Naive thymus-derived CD4-positive, alpha-beta T cell (primary cell): ENCODE results near the gene CYB5RL. TPM values are rescaled to one million over a fixed set of nuclear protein-coding genes. Genes with fewer than 3 reads are reported as not detected.

Experiments used
- ATAC-seq: fragments of 150-1000 bp; cut with Tn5 transposase; 2 replicates; pipeline ENCODE4 v1.10.0; 2021; ENCODE audit warnings: mild to moderate bottlenecking, moderate library complexity
- CTCF ChIA-PET: fragments of 350-600 bp; sonication (Branson Sonifier 250); formaldehyde crosslinking; loops from one replicate; lab custom pipeline; 2021; ENCODE audit warnings: antibody characterized with exemption; lab: Charles Lee
- POLR2A ChIA-PET: fragments of 350-600 bp; sonication (Branson Sonifier 250); formaldehyde crosslinking; loops from one replicate; lab custom pipeline; 2021; ENCODE audit warnings: antibody characterized with exemption, inconsistent platforms; lab: Charles Lee
- DNase-seq, 9 donors: peaks; one replicate each; pipeline versions ENCODE4 v3.0.0 to v3.0.0-alpha.2; 2020 to 2022; ENCODE audit warnings: mixed read lengths in 1 of 9
- H3K27ac ChIP-seq: one replicate; pipeline ENCODE4 v1.7.0; 2013; ENCODE audit warnings: mild to moderate bottlenecking, low read depth, low read length, moderate library complexity
- H3K27me3 ChIP-seq, 2 donors: one replicate each; pipeline ENCODE4 v1.7.0; 2013; ENCODE audit warnings: low read length in 2 of 2, mild to moderate bottlenecking in 2 of 2, moderate library complexity in 2 of 2; ENCODE audit not compliant: control insufficient read depth in 2 of 2, insufficient read depth in 2 of 2
- H3K36me3 ChIP-seq, 3 experiments: 1 replicate in 2 of 3; 2 replicates in 1 of 3; pipeline ENCODE4 v1.7.0; 2013; ENCODE audit warnings: low read length in 3 of 3, mild to moderate bottlenecking in 3 of 3, moderate library complexity in 1 of 3; ENCODE audit not compliant: insufficient read depth in 3 of 3, control insufficient read depth in 2 of 3
- H3K4me1 ChIP-seq, 2 donors: one replicate each; pipeline ENCODE4 v1.7.0; 2013; ENCODE audit warnings: low read length in 2 of 2, mild to moderate bottlenecking in 2 of 2, moderate library complexity in 1 of 2; ENCODE audit not compliant: control insufficient read depth in 2 of 2, insufficient read depth in 2 of 2
- H3K4me3 ChIP-seq: 2 replicates; pipeline ENCODE4 v1.7.0; 2013; ENCODE audit warnings: mild to moderate bottlenecking, low read length
- H3K9me3 ChIP-seq, 3 experiments: 1 replicate in 2 of 3; 2 replicates in 1 of 3; pipeline ENCODE4 v1.7.0; 2013; ENCODE audit warnings: low read length in 3 of 3; ENCODE audit not compliant: control insufficient read depth in 2 of 3
- H3K27ac Mint-ChIP-seq, 9 donors: one replicate each; pipeline ENCODE4 v1.8.0; 2020 to 2022; ENCODE audit warnings: mixed read lengths in 9 of 9, mild to moderate bottlenecking in 8 of 9, moderate library complexity in 5 of 9, inconsistent platforms in 2 of 9
- H3K27me3 Mint-ChIP-seq, 5 donors: one replicate each; pipeline ENCODE4 v1.8.0; 2021 to 2022; ENCODE audit warnings: mixed read lengths in 5 of 5, mild to moderate bottlenecking in 1 of 5
- H3K36me3 Mint-ChIP-seq, 5 donors: one replicate each; pipeline ENCODE4 v1.8.0; 2020 to 2022; ENCODE audit warnings: mixed read lengths in 5 of 5, mild to moderate bottlenecking in 3 of 5, inconsistent platforms in 1 of 5
- H3K4me1 Mint-ChIP-seq, 7 donors: one replicate each; pipeline ENCODE4 v1.8.0; 2020 to 2022; ENCODE audit warnings: mixed read lengths in 7 of 7, mild to moderate bottlenecking in 3 of 7, inconsistent platforms in 1 of 7
- H3K4me3 Mint-ChIP-seq, 10 donors: one replicate each; pipeline ENCODE4 v1.8.0; 2020 to 2022; ENCODE audit warnings: mild to moderate bottlenecking in 10 of 10, mixed read lengths in 10 of 10, moderate library complexity in 6 of 10, inconsistent platforms in 2 of 10
- H3K9me3 Mint-ChIP-seq, 11 donors: one replicate each; pipeline ENCODE4 v1.8.0; 2020 to 2022; ENCODE audit warnings: mixed read lengths in 11 of 11, mild to moderate bottlenecking in 4 of 11, inconsistent platforms in 1 of 11, moderate library complexity in 1 of 11
- intact Hi-C, 2 donors: fragments of 100-400 bp; cut with micrococcal nuclease; formaldehyde crosslinking; loops; one replicate each; pipeline ENCODE4 v1.15.1; 2023
- polyA plus RNA-seq, 2 donors: library from polyadenylated mRNA; unstranded; fragments of 300-500 nt; fragmentation: Illumina TruSeq; gene quantifications; one replicate each; pipeline ENCODE4 v1.2.3, GENCODE V29; 2021
- total RNA-seq, 6 experiments: library from RNA in 5 of 6; stranded (reverse) in 5 of 6; gene quantifications; 1 replicate in 5 of 6; 2 replicates in 1 of 6; pipeline ENCODE4 v1.2.3 and lab custom pipeline; 2021 to 2026

Gene CYB5RL
- total and polyA plus RNA-seq, 7 experiments from 2014 or later, result 3.4 to 13.5 (median 7.0) TPM

DNA sequence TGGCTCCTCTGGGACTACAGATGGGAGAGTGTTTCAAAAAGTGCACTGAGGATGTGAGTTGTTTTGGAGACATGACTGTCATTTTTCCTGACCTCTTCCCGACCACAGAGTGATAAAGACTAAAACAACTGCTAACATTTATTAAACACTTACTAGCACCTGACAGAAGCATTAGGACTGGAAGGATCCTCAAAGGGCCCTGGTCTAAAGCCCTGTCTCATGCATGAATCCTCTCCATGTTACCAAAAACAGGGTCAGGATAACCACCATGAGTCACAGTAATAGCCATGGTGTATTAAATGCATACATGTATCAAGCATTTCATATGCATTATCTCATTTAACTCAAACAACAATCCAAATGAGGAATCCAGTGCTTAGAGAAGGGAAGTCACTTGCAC is 11.5 kb downstream of the CYB5RL start:
- ATAC-seq (no peak), DNase-seq (no peak)
- Mint-ChIP-seq H3K36me3 (peaks cover 5 to 52% (median 24%) of the 10 kb centered on the region in 5 donors), H3K4me1 (peaks cover 0 to 1% (median 0%) of the 10 kb centered on the region in 7 donors), H3K27ac (peak overlapping the region in 1 of 9 donors; percentile 17), H3K4me3 (no peak overlapping the region), H3K27me3 (no peaks in the 10 kb centered on the region), H3K9me3 (peaks cover 0 to 4% (median 0%) of the 10 kb centered on the region in 11 donors)
- Histone ChIP-seq H3K27ac (no peak overlapping the region), H3K9me3 (no peaks in the 10 kb centered on the region), H3K4me1 (no peaks in the 10 kb centered on the region), H3K36me3 (peaks cover 0 to 48% (median 0%) of the 10 kb centered on the region in 3 experiments), H3K27me3 (no peaks in the 10 kb centered on the region), H3K4me3 (no peak overlapping the region)
- ChIA-PET POLR2A (no interaction called here), CTCF (no interaction called here)
- intact Hi-C loops, result no loop called here

- H3K4me1 ChIP-seq, result no peaks in the 10 kb centered on the region
- intact Hi-C loops, result no loop called here
- H3K4me3 ChIP-seq, result no peak overlapping the region
- CTCF ChIA-PET, result no interaction called here
- peaks cover 5 to 55% (median 17%) of the 10 kb centered on the region in 5 donors for H3K36me3 Mint-ChIP-seq
- H3K9me3 Mint-ChIP-seq, result peaks cover 0 to 4% (median 0%) of the 10 kb centered on the region in 11 donors
- H3K4me3 Mint-ChIP-seq, result no peak overlapping the region
- POLR2A ChIA-PET, result no interaction called here
- no peaks in the 10 kb centered on the region for H3K9me3 ChIP-seq
- H3K36me3 ChIP-seq, result peaks cover 0 to 45% (median 0%) of the 10 kb centered on the region in 3 experiments
- H3K27ac ChIP-seq, result no peak overlapping the region
- no peak for ATAC-seq
- DNase-seq, result no peak
- no peaks in the 10 kb centered on the region for H3K27me3 ChIP-seq
- no peaks in the 10 kb centered on the region for H3K27me3 Mint-ChIP-seq
- no peaks in the 10 kb centered on the region for H3K4me1 Mint-ChIP-seq
- peak overlapping the region in 1 of 9 donors; percentile 14 for H3K27ac Mint-ChIP-seq
These were observed 13.8 kb downstream of the CYB5RL start for GRCh38 chr1:54186056-54186455.

DNA sequence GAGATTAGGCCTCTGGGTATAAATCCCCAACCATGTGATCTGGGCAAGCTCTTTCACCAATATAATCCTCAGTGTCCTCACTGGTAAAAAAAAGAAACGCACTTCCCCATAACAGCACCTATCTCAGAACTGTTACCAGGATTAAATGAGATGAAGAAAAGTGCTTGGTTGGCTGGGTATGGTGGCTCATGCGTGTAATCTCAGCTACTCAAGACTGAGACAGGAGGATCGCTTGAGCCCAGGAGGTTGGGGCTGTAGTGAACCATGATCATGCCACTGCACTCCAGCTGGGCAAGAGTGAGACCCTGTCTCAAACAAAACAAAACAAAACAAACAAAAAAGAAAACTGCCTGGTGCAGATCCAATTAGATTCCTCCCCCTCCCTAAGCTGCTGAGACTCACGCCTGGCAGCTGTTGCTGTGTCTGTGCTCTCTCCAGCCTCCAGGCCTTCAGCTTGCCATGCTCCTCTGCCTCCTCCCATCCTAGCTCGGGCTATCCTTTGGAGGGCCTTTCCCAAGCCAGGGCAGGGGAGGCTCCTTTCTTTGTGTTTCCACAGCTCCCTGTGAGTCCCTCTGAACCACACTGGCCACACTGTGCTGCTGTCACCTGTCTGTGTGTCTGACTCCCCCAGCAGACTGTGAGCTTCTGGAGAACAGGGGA is 19.0 kb downstream of the CYB5RL start:
- no peak overlapping the region for H3K27ac ChIP-seq
- H3K9me3 ChIP-seq, result no peaks in the 10 kb centered on the region
- H3K36me3 ChIP-seq, result peaks cover 0 to 36% (median 0%) of the 10 kb centered on the region in 3 experiments
- H3K36me3 Mint-ChIP-seq, result peaks cover 2 to 37% (median 10%) of the 10 kb centered on the region in 5 donors
- H3K4me3 Mint-ChIP-seq, result no peak overlapping the region
- H3K4me1 ChIP-seq, result no peaks in the 10 kb centered on the region
- H3K4me1 Mint-ChIP-seq, result no peaks in the 10 kb centered on the region
- ChIA-PET CTCF (interaction anchor here (1.2 to 1.4 kb wide), 2 partner anchors 308 to 313 kb away, joined by 3 to 8 read pairs; no protein-coding TSS in a partner anchor), POLR2A (no interaction called here)
- peak overlapping the region in 1 of 9 donors; percentile 17 for H3K27ac Mint-ChIP-seq
- ATAC-seq (no peak), DNase-seq (no peak)
- intact Hi-C loops, result loop anchor here (1.0 to 5.0 kb wide), 4 partner anchors 222 to 309 kb away; no protein-coding TSS in a partner anchor
- peaks cover 0 to 4% (median 0%) of the 10 kb centered on the region in 11 donors for H3K9me3 Mint-ChIP-seq
- no peaks in the 10 kb centered on the region for H3K27me3 ChIP-seq
- no peaks in the 10 kb centered on the region for H3K27me3 Mint-ChIP-seq
- no peak overlapping the region for H3K4me3 ChIP-seq

GRCh38 chr1:54178296-54179070 is 21.3 kb downstream of the CYB5RL start:
- Mint-ChIP-seq H3K27ac (no peak overlapping the region), H3K4me1 (peaks cover 0 to 7% (median 0%) of the 10 kb centered on the region in 7 donors), H3K27me3 (no peaks in the 10 kb centered on the region), H3K9me3 (no peaks in the 10 kb centered on the region), H3K36me3 (peaks cover 0 to 27% (median 4%) of the 10 kb centered on the region in 5 donors), H3K4me3 (no peak overlapping the region)
- H3K9me3 ChIP-seq, result no peaks in the 10 kb centered on the region
- H3K27me3 ChIP-seq, result no peaks in the 10 kb centered on the region
- CTCF ChIA-PET, result interaction anchor here (1.0 kb wide), 1 partner anchor 309 kb away, joined by 4 read pairs; no protein-coding TSS in a partner anchor
- no peaks in the 10 kb centered on the region for H3K4me1 ChIP-seq
- POLR2A ChIA-PET, result no interaction called here
- no peak overlapping the region for H3K4me3 ChIP-seq
- H3K27ac ChIP-seq, result no peak overlapping the region
- H3K36me3 ChIP-seq, result peaks cover 0 to 37% (median 0%) of the 10 kb centered on the region in 3 experiments
- intact Hi-C loops, result no loop called here
- DNase-seq (no peak), ATAC-seq (no peak)

DNA sequence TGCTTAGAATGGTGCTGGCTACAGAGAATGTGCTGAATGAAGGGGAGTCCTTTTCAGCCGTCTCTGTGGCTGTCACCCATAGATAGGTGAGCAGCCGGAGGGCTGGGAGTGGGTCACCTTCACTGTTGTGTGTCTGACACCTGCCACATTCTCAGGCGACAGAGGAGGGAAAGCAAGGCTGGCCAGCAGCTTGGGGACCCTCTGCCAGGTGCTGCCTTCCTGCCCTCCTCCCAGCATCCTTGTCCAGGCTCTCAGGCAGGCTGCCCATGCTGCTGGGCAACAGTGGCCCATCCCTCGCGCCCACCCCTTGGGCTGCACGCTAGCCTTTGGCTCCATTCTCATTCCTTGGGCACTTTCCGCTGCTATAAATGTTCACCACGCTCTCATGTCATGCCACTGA is 22.1 kb downstream of the CYB5RL start:
- Mint-ChIP-seq H3K9me3 (no peaks in the 10 kb centered on the region), H3K27me3 (no peaks in the 10 kb centered on the region), H3K4me1 (peaks cover 0 to 8% (median under 1%) of the 10 kb centered on the region in 7 donors), H3K27ac (no peak overlapping the region), H3K4me3 (no peak overlapping the region), H3K36me3 (peaks cover 0 to 30% (median 4%) of the 10 kb centered on the region in 5 donors)
- no peaks in the 10 kb centered on the region for H3K27me3 ChIP-seq
- ChIA-PET POLR2A (no interaction called here), CTCF (no interaction called here)
- no peak overlapping the region for H3K4me3 ChIP-seq
- DNase-seq (no peak), ATAC-seq (no peak)
- intact Hi-C loops, result no loop called here
- H3K9me3 ChIP-seq, result no peaks in the 10 kb centered on the region
- H3K36me3 ChIP-seq, result peaks cover 0 to 37% (median 0%) of the 10 kb centered on the region in 3 experiments
- no peaks in the 10 kb centered on the region for H3K4me1 ChIP-seq
- H3K27ac ChIP-seq, result no peak overlapping the region

- ChIA-PET CTCF (no interaction called here), POLR2A (no interaction called here)
- Mint-ChIP-seq H3K27me3 (no peaks in the 10 kb centered on the region), H3K27ac (no peak overlapping the region), H3K9me3 (no peaks in the 10 kb centered on the region), H3K36me3 (peaks cover 0 to 28% (median 3%) of the 10 kb centered on the region in 5 donors), H3K4me3 (no peak overlapping the region), H3K4me1 (peaks cover 0 to 11% (median 3%) of the 10 kb centered on the region in 7 donors)
- Histone ChIP-seq H3K27ac (no peak overlapping the region), H3K27me3 (no peaks in the 10 kb centered on the region), H3K4me3 (no peak overlapping the region), H3K36me3 (peaks cover 0 to 41% (median 0%) of the 10 kb centered on the region in 3 experiments), H3K4me1 (no peaks in the 10 kb centered on the region), H3K9me3 (no peaks in the 10 kb centered on the region)
- DNase-seq (no peak), ATAC-seq (no peak)
- intact Hi-C loops, result no loop called here
These were observed 23.1 kb downstream of the CYB5RL start for GRCh38 chr1:54176621-54177327.
